Middle frontal gyrus (tissue), 1 donor: Measurements from ENCODE around the gene NTN5.
A peak's percentile ranks its signal among the peaks of the same experiment; 100 is the strongest.
"Not testable (repeated sequence)": the region's sequence is repeated elsewhere in the genome, so short reads cannot be mapped to it uniquely, and the experiment has no call there.

Source experiments
- DNase-seq: peaks from one replicate; pipeline ENCODE4 v3.0.0-alpha.2; 2015; ENCODE audit warnings: low spot score; ENCODE audit errors: extremely low spot score

NTN5 gene

GRCh38 chr19:48696353-48697010 is 23.7 kb upstream of the NTN5 start:
- no peak for DNase-seq

GRCh38 chr19:48695743-48696352 is 23.0 kb upstream of the NTN5 start, which contains the start of gene FUT2:
TSS of gene FUT2 (plus strand) at chr19:48695971. CDS start at chr19:48702957, 6,986 bp downstream.
- DNase-seq: no peak

- DNase-seq: not testable (repeated sequence)
Measured at GRCh38 chr19:48693629-48694028, 20.8 kb upstream of the NTN5 start.

- no peak for DNase-seq
Measured at GRCh38 chr19:48689449-48689848, 16.6 kb upstream of the NTN5 start.

GRCh38 chr19:48687776-48688175 is 15.0 kb upstream of the NTN5 start:
- no peak for DNase-seq

- DNase-seq: not testable (repeated sequence)
Measured at GRCh38 chr19:48686637-48687036, 13.8 kb upstream of the NTN5 start.

- DNase-seq: no peak
Measured at GRCh38 chr19:48686088-48686487, 13.3 kb upstream of the NTN5 start.

GRCh38 chr19:48685583-48685982 is 12.8 kb upstream of the NTN5 start:
- DNase-seq: no peak

GRCh38 chr19:48683349-48683748 is 10.5 kb upstream of the NTN5 start:
- peak; percentile 33 for DNase-seq

- peak; percentile 35 for DNase-seq
Measured at GRCh38 chr19:48681127-48681470, 8.3 kb upstream of the NTN5 start.

- no peak for DNase-seq
Measured at GRCh38 chr19:48680436-48681126, 7.8 kb upstream of the NTN5 start.

- DNase-seq: not testable (repeated sequence)
Measured at GRCh38 chr19:48680006-48680405, 7.2 kb upstream of the NTN5 start.

GRCh38 chr19:48678201-48678600 is 5.4 kb upstream of the NTN5 start:
- no peak for DNase-seq

GRCh38 chr19:48676887-48677286 is 4.1 kb upstream of the NTN5 start:
- DNase-seq: no peak

GRCh38 chr19:48676487-48676886 is 3.7 kb upstream of the NTN5 start:
- DNase-seq: no peak

- DNase-seq: peak; percentile 83
Measured at GRCh38 chr19:48674921-48675824, 2.4 kb upstream of the NTN5 start.

- no peak for DNase-seq
Measured at GRCh38 chr19:48674216-48674809, 1.5 kb upstream of the NTN5 start.

- DNase-seq: no peak
Measured at GRCh38 chr19:48673436-48674100, 751 bp upstream of the NTN5 start.

- no peak for DNase-seq
Measured at GRCh38 chr19:48671446-48671995, 1.3 kb downstream of the NTN5 start.

- no peak for DNase-seq
Measured at GRCh38 chr19:48670699-48671445, 1.9 kb downstream of the NTN5 start.
